GM21737 (cell line): ENCODE measurements around the gene MAP1LC3B2.

Experiments
- ATAC-seq: cut with Tn5 transposase; IDR thresholded peaks from one replicate; pipeline ENCODE4 v1.9.1; 2021; ENCODE audit warnings: mild to moderate bottlenecking, moderate library complexity; ENCODE audit not compliant: unreplicated experiment

Gene MAP1LC3B2

DNA sequence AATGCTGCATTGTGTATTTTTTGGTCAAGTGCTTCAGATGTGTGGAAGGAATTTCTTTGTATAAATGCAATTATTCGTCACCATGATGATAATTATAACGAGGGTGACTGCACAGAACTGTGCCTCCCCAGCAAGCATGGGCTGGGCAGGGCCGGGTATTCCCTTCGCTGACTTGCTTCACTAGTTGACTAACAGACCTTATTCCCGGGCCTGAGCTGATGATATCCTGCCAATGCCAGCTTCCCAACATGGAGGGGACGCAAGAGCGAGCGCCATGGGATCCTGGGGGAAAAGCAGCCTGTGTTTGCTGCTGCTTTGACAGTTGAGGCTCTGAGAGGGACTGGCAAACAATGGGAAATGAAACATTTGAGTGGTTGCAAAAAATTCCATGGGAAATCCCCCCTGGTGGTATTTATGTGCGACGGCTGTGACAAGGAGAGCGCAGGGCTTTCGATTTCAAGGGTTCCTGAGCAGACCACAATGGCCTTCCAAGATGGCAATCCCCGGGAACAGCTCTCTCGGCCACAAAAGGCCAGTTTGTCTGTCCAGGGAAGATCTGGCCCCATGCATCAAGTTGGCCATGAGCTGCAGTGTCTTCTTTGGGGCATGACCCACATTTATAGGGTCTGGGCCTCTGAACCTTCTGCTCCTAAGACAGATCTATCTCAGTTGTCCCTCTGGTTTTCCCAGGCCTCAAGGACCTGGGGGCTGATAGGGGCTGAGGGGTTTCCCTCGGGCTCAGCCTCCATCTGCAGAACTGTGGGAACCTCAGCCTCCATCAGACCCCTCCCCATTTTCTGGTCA, 21.9 kb upstream of the MAP1LC3B2 start:
- no peak for ATAC-seq

- ATAC-seq: no peak
These were observed 21.0 kb upstream of the MAP1LC3B2 start for GRCh38 chr12:116538076-116538591.

GRCh38 chr12:116538682-116539305, 20.4 kb upstream of the MAP1LC3B2 start:
- ATAC-seq: no peak

DNA sequence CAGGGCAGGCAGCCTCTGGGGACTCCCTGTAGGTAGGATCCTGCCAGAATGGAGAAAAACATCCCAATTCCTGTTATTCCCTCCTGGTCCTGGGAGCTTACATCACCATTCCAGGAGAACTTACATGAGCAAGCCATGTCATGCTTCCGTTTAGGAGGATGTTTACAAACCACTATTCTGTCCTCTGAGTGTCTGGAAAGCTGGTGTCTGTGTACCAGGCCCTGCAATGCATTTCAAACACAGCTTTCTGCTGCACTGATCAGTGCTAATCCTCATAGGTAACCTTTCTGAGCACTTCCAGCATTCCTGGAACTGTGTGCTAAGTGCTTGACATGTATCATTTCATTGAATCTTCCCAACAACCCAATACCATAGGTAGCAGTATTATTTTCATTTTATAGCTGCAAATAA, 19.8 kb upstream of the MAP1LC3B2 start:
- ATAC-seq: no peak

DNA sequence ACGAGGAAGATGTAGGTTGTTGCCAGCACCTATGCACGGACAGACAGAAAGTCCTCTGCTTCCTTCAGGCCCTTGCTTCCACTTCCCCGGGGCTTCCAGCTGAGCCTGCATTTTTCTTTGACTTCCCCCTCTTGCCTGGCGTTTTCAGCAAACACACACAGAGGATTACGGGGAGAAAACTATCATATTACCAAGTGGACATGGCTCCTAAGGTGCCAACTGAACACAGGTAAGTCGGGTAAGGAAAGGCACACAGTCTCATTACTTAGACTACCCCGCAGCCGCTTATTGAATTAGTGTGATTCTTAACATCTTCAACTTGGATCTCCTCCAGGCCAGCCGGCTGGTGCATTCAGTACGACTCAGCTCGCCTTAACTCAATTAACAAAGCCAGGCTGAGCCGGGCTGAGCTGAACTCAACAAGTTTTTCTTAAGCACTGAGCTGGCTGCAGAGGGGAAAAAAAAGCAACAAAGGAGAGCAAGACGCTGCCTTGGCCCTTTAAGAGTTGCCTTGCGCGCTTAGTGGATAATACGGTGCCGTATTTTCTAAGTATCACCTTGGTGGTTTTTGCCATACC, 19.2 kb upstream of the MAP1LC3B2 start:
- no peak for ATAC-seq

DNA sequence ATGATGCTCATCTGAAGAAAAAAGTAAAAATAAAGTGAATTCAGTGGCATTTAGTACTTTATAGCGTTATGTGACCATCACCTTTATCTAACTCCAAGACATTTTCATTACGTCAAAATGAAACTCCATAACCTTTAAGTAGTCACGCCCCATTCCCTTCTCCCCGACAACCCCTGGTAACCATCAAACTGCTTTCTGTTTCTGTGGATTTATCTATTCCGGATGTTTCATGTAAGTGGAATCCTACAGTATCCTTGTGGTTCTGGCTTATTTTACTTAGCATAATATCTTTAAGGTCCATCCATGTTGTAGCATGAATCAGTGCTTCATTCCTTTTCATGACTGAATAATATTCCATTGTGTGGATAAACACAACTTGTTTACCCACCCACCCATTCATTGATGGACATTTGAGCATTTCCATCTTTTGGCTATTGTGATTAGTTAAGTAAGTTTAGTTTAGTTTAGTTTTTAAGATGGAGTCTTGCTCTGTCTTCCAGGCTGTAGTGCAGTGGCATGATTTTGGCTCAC, 18.5 kb upstream of the MAP1LC3B2 start:
- no peak for ATAC-seq

DNA sequence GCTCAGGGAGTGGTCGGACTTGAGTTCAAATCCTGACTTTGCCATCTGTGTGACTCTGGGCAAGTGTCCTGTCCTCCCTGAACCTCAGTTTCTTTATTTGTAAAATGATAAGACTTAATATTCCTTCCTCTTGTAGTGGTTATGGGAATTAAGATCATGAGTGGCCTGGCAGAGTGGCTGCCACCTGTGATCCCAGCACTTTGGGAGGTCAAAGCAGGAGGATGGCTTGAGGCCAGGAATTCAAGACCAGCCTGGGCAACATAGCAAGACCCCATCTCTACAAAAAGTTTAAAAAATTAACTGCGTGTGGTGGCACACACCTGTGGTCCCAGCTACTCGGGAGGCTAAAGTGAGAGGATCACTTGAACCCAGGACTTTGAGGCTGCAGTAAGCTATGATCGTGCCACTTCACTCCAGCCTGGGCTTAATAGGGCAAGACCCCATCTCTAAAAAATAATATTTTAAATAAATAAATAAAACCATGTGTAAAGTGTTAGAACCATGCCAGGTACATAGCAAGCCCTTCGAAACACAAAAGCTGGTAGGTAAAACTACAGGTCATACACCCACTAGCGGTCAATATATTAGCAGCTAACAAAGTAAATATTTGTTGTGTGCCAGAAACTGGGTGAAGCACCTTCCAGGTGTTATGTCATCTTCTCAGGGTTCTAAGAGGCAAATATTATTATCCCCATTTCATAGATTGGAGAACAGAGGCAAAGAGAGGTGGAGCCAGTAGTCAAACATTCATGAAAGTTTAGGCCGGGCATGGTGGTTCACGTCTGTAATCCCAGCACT, 17.4 kb upstream of the MAP1LC3B2 start:
- ATAC-seq: no peak

DNA sequence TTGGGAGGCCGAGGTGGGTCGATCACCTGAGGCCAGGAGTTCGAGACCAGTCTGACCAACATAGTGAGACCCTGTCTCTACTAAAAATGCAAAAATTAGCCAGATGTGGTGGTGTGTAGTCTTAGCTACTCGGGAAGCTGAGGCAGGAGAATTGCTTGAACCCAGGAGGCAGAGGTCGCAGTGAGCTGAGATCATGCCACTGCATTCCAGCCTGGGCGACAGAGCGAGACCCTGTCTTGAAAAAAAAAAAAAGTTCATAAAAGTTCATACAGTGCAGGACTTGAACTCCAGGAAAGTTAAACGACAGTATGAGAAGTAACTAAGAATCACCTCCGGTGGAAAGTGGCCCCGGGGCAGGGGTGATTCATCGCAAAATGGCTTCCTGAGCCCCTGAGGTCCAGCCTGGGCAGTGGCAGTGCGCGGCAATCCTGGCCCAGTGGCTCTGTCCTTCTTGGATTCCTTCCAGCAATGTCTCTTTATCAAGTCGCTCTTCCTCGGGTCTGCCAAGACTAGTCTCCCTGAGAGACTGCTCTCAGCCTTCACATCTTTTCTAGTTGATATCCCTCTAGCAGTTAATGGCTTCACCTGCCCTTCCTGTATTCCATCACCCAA, 16.7 kb upstream of the MAP1LC3B2 start:
- no peak for ATAC-seq

DNA sequence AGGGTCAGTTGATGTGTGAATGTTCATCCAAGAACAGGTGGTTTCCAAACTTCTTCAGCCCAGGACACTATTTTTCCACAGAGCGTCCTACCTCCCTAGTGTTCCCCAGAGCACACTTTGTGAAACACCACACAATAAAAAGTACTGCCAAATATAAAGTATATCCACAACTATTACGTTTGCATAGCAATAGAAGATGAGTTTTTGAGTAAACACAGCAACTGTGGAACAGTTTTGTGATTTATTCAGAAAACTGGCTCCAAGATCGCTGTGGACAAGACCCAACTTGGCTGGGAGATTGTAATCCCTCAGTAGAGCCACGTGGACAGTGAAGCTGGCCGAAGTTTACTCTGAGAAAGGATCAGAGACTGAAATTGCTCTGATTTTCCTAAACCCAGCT, 14.5 kb upstream of the MAP1LC3B2 start:
- no peak for ATAC-seq

DNA sequence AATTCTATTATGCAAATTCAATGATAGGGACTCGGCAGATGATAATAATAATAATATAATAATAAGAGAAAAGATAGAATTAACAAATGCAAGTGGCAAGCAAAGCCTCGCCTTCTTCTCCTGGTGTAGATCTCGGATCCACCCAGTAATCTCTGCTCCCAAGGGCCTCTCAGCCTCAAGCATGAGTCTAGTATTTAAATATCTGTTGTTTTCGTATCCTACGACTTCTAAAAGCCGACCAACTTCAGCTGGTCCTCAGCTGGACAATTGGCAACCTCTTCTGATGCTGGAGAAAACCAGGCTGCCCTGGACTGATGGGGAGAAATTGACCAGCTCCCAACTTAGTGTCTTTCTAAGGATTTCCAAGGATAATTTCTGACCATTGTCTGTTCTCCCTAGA, 14.0 kb upstream of the MAP1LC3B2 start:
- no peak for ATAC-seq

- no peak for ATAC-seq
These were observed 13.2 kb upstream of the MAP1LC3B2 start for GRCh38 chr12:116545936-116546335.

DNA sequence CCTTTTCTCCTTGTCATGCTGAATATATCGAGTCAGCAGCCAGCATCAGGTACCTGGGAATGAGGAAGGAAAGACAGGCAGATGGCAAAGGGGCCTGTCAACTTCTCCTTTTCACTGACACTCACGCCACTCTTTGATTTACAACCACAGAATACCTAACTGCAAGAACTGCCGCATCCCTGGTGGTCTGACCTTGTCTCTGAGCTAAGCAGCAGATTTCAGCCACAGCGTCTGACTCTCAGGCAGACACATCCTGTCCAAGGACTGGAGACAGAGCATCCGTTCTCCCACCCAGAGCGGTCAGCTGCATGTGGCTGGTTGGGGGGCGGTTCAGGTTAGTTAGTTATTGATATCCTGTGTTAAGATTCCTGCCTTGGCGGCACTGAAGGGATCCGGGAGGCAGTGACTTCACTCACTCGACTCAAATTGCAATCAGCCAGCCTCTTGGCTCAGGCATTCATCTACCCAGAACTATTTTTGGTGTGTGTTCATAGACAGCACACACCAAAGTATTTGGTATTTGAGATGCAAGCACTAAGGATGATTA, 11.2 kb upstream of the MAP1LC3B2 start:
- peak; percentile 90 for ATAC-seq

DNA sequence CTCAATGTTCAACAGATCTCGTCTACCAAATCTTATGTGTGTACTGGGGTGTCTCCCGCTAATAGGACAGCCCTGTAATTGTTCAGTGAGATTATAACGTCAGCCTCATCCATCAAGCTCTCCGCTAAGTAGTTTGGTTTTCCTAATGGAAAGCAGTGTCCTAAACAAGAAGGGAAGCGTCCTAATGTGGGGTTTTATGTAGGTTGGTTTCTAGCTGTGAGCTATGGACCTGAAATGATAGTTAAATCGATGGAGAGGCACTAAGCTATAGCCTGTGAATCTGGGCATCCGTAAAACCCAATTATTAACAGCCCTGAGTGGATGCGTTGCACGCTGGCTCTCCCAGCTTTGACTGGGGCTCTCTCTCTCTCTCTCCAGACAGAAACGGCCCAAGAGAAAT, 9.2 kb upstream of the MAP1LC3B2 start:
- ATAC-seq: no peak

GRCh38 chr12:116551151-116551550, 8.0 kb upstream of the MAP1LC3B2 start:
- ATAC-seq: no peak

DNA sequence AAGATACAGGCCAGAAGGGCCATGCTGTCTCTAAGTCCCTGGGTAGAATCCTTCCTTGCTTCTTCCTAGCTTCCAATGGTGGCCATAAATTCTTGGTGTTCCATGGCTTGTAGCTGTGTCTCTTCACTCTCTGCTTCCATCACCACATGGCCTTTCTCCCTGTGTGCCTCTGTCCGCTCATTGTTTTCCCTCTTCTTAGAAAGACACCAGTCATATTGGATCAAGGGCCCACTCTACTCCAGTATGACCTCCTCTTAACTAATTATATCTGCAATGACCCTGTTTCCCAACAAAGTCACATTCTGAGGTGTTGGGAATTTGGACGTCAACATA, 7.6 kb upstream of the MAP1LC3B2 start:
- ATAC-seq: no peak

- ATAC-seq: no peak
These were observed 7.0 kb upstream of the MAP1LC3B2 start for GRCh38 chr12:116551952-116552772.

- no peak for ATAC-seq
These were observed 6.3 kb upstream of the MAP1LC3B2 start for GRCh38 chr12:116552773-116553373.

- no peak for ATAC-seq
These were observed 2.7 kb upstream of the MAP1LC3B2 start for GRCh38 chr12:116556356-116556952.
